ENCODE data around the gene HS1BP3.

HS1BP3 gene

GRCh38 chr2:20622731-20623130 lies 28.2 kb downstream of the HS1BP3 start:
- Histone ChIP-seq H3K9me3 (ENCODE audit: control insufficient read depth, low read length) (no peaks in the 10 kb centered on the region), H3K4me3 (ENCODE audit: insufficient read depth, low read depth, low read length) (no peak overlapping the region), H3K27me3 (ENCODE audit: control insufficient read depth, insufficient read depth, low read length, poor library complexity, severe bottlenecking) (no peaks in the 10 kb centered on the region), H3K36me3 (ENCODE audit: control insufficient read depth, insufficient read depth, low read length) (peaks cover 6% of the 10 kb centered on the region), H3K27ac (ENCODE audit: insufficient read depth, low read depth, low read length, poor library complexity, severe bottlenecking) (no peak overlapping the region), H3K4me1 (ENCODE audit: control insufficient read depth, insufficient read depth, low read length) (peaks cover 12% of the 10 kb centered on the region)
- WGBS, 2 experiments: 94 to 95% methylated on average over 10 of the region's 10 CpGs

- WGBS, 2 experiments: 94 to 95% methylated on average over 11 of the region's 11 CpGs
- peaks cover 12% of the 10 kb centered on the region for H3K4me1 ChIP-seq (ENCODE audit: control insufficient read depth, insufficient read depth, low read length)
- no peaks in the 10 kb centered on the region for H3K9me3 ChIP-seq (ENCODE audit: control insufficient read depth, low read length)
- H3K27me3 ChIP-seq (ENCODE audit: control insufficient read depth, insufficient read depth, low read length, poor library complexity, severe bottlenecking): no peaks in the 10 kb centered on the region
- H3K4me3 ChIP-seq (ENCODE audit: insufficient read depth, low read depth, low read length): no peak overlapping the region
- H3K27ac ChIP-seq (ENCODE audit: insufficient read depth, low read depth, low read length, poor library complexity, severe bottlenecking): no peak overlapping the region
- H3K36me3 ChIP-seq (ENCODE audit: control insufficient read depth, insufficient read depth, low read length): peaks cover 6% of the 10 kb centered on the region
Observed at GRCh38 chr2:20622296-20622686, 28.6 kb downstream of the HS1BP3 start.

- Histone ChIP-seq H3K4me1 (ENCODE audit: control insufficient read depth, insufficient read depth, low read length) (peaks cover 18% of the 10 kb centered on the region), H3K4me3 (ENCODE audit: insufficient read depth, low read depth, low read length) (no peak overlapping the region), H3K9me3 (ENCODE audit: control insufficient read depth, low read length) (no peaks in the 10 kb centered on the region), H3K27ac (ENCODE audit: insufficient read depth, low read depth, low read length, poor library complexity, severe bottlenecking) (no peak overlapping the region), H3K36me3 (ENCODE audit: control insufficient read depth, insufficient read depth, low read length) (peaks cover 6% of the 10 kb centered on the region), H3K27me3 (ENCODE audit: control insufficient read depth, insufficient read depth, low read length, poor library complexity, severe bottlenecking) (no peaks in the 10 kb centered on the region)
- WGBS, 2 experiments: 91 to 94% methylated on average over 12 of the region's 12 CpGs
Observed at GRCh38 chr2:20621366-20622295, 29.3 kb downstream of the HS1BP3 start.

GRCh38 chr2:20620696-20621365 lies 30.1 kb downstream of the HS1BP3 start:
- Histone ChIP-seq H3K27ac (ENCODE audit: insufficient read depth, low read depth, low read length, poor library complexity, severe bottlenecking) (no peak overlapping the region), H3K36me3 (ENCODE audit: control insufficient read depth, insufficient read depth, low read length) (peaks cover 6% of the 10 kb centered on the region), H3K4me1 (ENCODE audit: control insufficient read depth, insufficient read depth, low read length) (peaks cover 26% of the 10 kb centered on the region), H3K4me3 (ENCODE audit: insufficient read depth, low read depth, low read length) (no peak overlapping the region), H3K27me3 (ENCODE audit: control insufficient read depth, insufficient read depth, low read length, poor library complexity, severe bottlenecking) (no peaks in the 10 kb centered on the region), H3K9me3 (ENCODE audit: control insufficient read depth, low read length) (no peaks in the 10 kb centered on the region)
- WGBS, 2 experiments: 71% methylated on average over 4 of the region's 4 CpGs

- no peaks in the 10 kb centered on the region for H3K9me3 ChIP-seq (ENCODE audit: control insufficient read depth, low read length)
- H3K27me3 ChIP-seq (ENCODE audit: control insufficient read depth, insufficient read depth, low read length, poor library complexity, severe bottlenecking): no peaks in the 10 kb centered on the region
- H3K4me3 ChIP-seq (ENCODE audit: insufficient read depth, low read depth, low read length): no peak overlapping the region
- peaks cover 30% of the 10 kb centered on the region for H3K4me1 ChIP-seq (ENCODE audit: control insufficient read depth, insufficient read depth, low read length)
- 97 to 98% methylated on average over 8 of the region's 8 CpGs for WGBS, 2 experiments
- H3K36me3 ChIP-seq (ENCODE audit: control insufficient read depth, insufficient read depth, low read length): peaks cover 6% of the 10 kb centered on the region
- H3K27ac ChIP-seq (ENCODE audit: insufficient read depth, low read depth, low read length, poor library complexity, severe bottlenecking): no peak overlapping the region
Observed at GRCh38 chr2:20620271-20620681, 30.6 kb downstream of the HS1BP3 start.

- H3K4me1 ChIP-seq (ENCODE audit: control insufficient read depth, insufficient read depth, low read length): peaks cover 36% of the 10 kb centered on the region
- H3K9me3 ChIP-seq (ENCODE audit: control insufficient read depth, low read length): no peaks in the 10 kb centered on the region
- 90 to 92% methylated on average over 13 of the region's 13 CpGs for WGBS, 2 experiments
- H3K4me3 ChIP-seq (ENCODE audit: insufficient read depth, low read depth, low read length): no peak overlapping the region
- H3K27ac ChIP-seq (ENCODE audit: insufficient read depth, low read depth, low read length, poor library complexity, severe bottlenecking): no peak overlapping the region
- peaks cover 6% of the 10 kb centered on the region for H3K36me3 ChIP-seq (ENCODE audit: control insufficient read depth, insufficient read depth, low read length)
- H3K27me3 ChIP-seq (ENCODE audit: control insufficient read depth, insufficient read depth, low read length, poor library complexity, severe bottlenecking): no peaks in the 10 kb centered on the region
Observed at GRCh38 chr2:20619624-20620024, 31.3 kb downstream of the HS1BP3 start.

- Histone ChIP-seq H3K36me3 (ENCODE audit: control insufficient read depth, insufficient read depth, low read length) (peaks cover 6% of the 10 kb centered on the region), H3K4me1 (ENCODE audit: control insufficient read depth, insufficient read depth, low read length) (peaks cover 42% of the 10 kb centered on the region), H3K27ac (ENCODE audit: insufficient read depth, low read depth, low read length, poor library complexity, severe bottlenecking) (no peak overlapping the region), H3K4me3 (ENCODE audit: insufficient read depth, low read depth, low read length) (no peak overlapping the region), H3K9me3 (ENCODE audit: control insufficient read depth, low read length) (no peaks in the 10 kb centered on the region), H3K27me3 (ENCODE audit: control insufficient read depth, insufficient read depth, low read length, poor library complexity, severe bottlenecking) (no peaks in the 10 kb centered on the region)
- 93 to 94% methylated on average over 15 of the region's 15 CpGs for WGBS, 2 experiments
Observed at GRCh38 chr2:20618886-20619521, 31.9 kb downstream of the HS1BP3 start.

- H3K9me3 ChIP-seq (ENCODE audit: control insufficient read depth, low read length): no peaks in the 10 kb centered on the region
- H3K27me3 ChIP-seq (ENCODE audit: control insufficient read depth, insufficient read depth, low read length, poor library complexity, severe bottlenecking): no peaks in the 10 kb centered on the region
- no peak overlapping the region for H3K4me3 ChIP-seq (ENCODE audit: insufficient read depth, low read depth, low read length)
- peaks cover 48% of the 10 kb centered on the region for H3K4me1 ChIP-seq (ENCODE audit: control insufficient read depth, insufficient read depth, low read length)
- no peak overlapping the region for H3K27ac ChIP-seq (ENCODE audit: insufficient read depth, low read depth, low read length, poor library complexity, severe bottlenecking)
- WGBS, 2 experiments: 89 to 93% methylated on average over 10 of the region's 10 CpGs
- H3K36me3 ChIP-seq (ENCODE audit: control insufficient read depth, insufficient read depth, low read length): peaks cover 6% of the 10 kb centered on the region
Observed at GRCh38 chr2:20618468-20618885, 32.4 kb downstream of the HS1BP3 start.

GRCh38 chr2:20617892-20618467 lies 32.9 kb downstream of the HS1BP3 start:
- Histone ChIP-seq H3K4me1 (ENCODE audit: control insufficient read depth, insufficient read depth, low read length) (peaks cover 49% of the 10 kb centered on the region), H3K27ac (ENCODE audit: insufficient read depth, low read depth, low read length, poor library complexity, severe bottlenecking) (no peak overlapping the region), H3K27me3 (ENCODE audit: control insufficient read depth, insufficient read depth, low read length, poor library complexity, severe bottlenecking) (no peaks in the 10 kb centered on the region), H3K9me3 (ENCODE audit: control insufficient read depth, low read length) (no peaks in the 10 kb centered on the region), H3K4me3 (ENCODE audit: insufficient read depth, low read depth, low read length) (no peak overlapping the region), H3K36me3 (ENCODE audit: control insufficient read depth, insufficient read depth, low read length) (peaks cover 6% of the 10 kb centered on the region)
- WGBS, 2 experiments: 80 to 83% methylated on average over 14 of the region's 14 CpGs

Measured in ectodermal cell (in vitro differentiated cells).